Nephron progenitor cell (in vitro differentiated cells): ENCODE results near the gene IFRD1.
"Not testable (repeated sequence)": the region's sequence is repeated elsewhere in the genome, so short reads cannot be mapped to it uniquely, and the experiment has no call there.

Experiments
- DNase-seq: peaks from one replicate; pipeline ENCODE4 v3.0.0; 2021
- H3K27ac Mint-ChIP-seq: 2 replicates; pipeline ENCODE4 v1.8.0; 2021; ENCODE audit warnings: mild to moderate bottlenecking, moderate library complexity, mixed read lengths
- H3K27me3 Mint-ChIP-seq: 2 replicates; pipeline ENCODE4 v1.8.0; 2021; ENCODE audit warnings: mild to moderate bottlenecking, low read depth, mixed read lengths; ENCODE audit not compliant: poor library complexity
- H3K36me3 Mint-ChIP-seq: 2 replicates; pipeline ENCODE4 v1.8.0; 2021; ENCODE audit warnings: low read depth, mixed read lengths
- H3K4me1 Mint-ChIP-seq: 2 replicates; pipeline ENCODE4 v1.8.0; 2021; ENCODE audit warnings: mixed read lengths
- H3K4me3 Mint-ChIP-seq: 2 replicates; pipeline ENCODE4 v1.8.0; 2021; ENCODE audit warnings: mild to moderate bottlenecking, moderate library complexity, mixed read lengths
- H3K9me3 Mint-ChIP-seq: 2 replicates; pipeline ENCODE4 v1.8.0; 2021; ENCODE audit warnings: mild to moderate bottlenecking, moderate library complexity, mixed read lengths
- TF ChIP-seq, protein P1 (sequence below): fragments of 200-600 bp; sonication (generic); IDR thresholded peaks from 2 replicates; pipeline ENCODE4 v1.5.0; 2021; ENCODE audit warnings: antibody characterized with exemption

The IFRD1 gene

DNA sequence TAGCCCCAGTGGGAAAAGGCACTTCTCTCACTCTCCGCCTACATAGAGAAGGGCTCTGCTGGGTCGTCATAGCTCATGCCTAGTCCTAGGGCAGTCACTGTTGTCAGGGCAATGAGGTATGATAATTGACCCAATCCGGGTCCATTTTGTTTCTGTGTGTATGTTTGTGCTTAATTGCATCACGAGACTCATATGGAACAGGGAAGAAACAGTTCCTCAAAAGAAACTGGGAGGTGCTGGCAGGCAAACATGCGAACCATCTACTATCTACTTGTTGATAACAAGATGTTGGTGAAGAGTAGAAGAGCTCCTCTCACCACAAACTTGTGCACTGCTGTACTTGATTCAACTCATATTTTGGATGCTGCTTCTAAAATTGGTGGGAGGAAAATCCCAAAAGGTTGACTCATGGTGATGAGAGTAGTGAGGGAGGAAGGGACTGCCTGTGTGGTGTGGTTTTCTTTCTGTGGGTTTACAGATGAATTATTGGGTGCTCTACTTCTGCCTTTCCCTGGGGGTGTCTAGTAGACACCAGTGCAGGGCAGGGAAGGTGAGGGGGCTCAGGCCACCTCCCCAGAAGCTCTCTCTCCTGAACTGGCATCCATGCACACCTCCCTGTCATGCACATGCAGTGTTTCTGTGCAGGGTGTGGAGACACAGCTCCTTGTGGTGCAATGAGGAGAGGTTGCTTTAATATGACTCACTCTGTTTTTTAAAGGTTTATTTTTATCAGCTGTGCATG is 59.9 kb downstream of the IFRD1 start:
- no peak overlapping the region for H3K4me3 Mint-ChIP-seq
- H3K27me3 Mint-ChIP-seq: peaks cover 19% of the 10 kb centered on the region
- TF ChIP-seq, protein P1, sequence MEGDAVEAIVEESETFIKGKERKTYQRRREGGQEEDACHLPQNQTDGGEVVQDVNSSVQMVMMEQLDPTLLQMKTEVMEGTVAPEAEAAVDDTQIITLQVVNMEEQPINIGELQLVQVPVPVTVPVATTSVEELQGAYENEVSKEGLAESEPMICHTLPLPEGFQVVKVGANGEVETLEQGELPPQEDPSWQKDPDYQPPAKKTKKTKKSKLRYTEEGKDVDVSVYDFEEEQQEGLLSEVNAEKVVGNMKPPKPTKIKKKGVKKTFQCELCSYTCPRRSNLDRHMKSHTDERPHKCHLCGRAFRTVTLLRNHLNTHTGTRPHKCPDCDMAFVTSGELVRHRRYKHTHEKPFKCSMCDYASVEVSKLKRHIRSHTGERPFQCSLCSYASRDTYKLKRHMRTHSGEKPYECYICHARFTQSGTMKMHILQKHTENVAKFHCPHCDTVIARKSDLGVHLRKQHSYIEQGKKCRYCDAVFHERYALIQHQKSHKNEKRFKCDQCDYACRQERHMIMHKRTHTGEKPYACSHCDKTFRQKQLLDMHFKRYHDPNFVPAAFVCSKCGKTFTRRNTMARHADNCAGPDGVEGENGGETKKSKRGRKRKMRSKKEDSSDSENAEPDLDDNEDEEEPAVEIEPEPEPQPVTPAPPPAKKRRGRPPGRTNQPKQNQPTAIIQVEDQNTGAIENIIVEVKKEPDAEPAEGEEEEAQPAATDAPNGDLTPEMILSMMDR: no peak
- no peaks in the 10 kb centered on the region for H3K36me3 Mint-ChIP-seq
- no peak overlapping the region for H3K27ac Mint-ChIP-seq
- DNase-seq: no peak
- H3K4me1 Mint-ChIP-seq: no peaks in the 10 kb centered on the region
- H3K9me3 Mint-ChIP-seq: no peaks in the 10 kb centered on the region

DNA sequence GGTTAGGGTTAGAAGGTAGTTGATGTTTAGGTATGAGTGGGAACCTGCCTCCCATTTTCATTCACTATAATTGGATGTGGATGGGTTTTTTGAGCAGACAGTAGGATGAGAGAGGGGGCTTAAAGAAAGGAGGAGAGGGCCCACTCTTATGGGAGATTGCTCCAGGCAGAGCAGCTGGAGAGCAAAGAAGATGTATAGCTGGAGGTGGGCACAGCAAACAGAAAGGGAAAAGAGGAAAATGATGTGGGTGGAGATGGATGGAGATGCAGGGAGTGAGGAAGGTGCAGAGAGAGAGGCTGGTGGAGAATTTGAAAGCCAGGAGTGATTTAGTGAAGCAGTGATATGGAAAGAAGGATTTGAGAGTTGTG is 60.5 kb downstream of the IFRD1 start:
- Mint-ChIP-seq H3K9me3 (no peaks in the 10 kb centered on the region), H3K4me3 (no peak overlapping the region), H3K4me1 (no peaks in the 10 kb centered on the region), H3K36me3 (no peaks in the 10 kb centered on the region), H3K27me3 (peaks cover 19% of the 10 kb centered on the region), H3K27ac (no peak overlapping the region)
- no peak for DNase-seq
- TF ChIP-seq, protein P1: no peak

DNA sequence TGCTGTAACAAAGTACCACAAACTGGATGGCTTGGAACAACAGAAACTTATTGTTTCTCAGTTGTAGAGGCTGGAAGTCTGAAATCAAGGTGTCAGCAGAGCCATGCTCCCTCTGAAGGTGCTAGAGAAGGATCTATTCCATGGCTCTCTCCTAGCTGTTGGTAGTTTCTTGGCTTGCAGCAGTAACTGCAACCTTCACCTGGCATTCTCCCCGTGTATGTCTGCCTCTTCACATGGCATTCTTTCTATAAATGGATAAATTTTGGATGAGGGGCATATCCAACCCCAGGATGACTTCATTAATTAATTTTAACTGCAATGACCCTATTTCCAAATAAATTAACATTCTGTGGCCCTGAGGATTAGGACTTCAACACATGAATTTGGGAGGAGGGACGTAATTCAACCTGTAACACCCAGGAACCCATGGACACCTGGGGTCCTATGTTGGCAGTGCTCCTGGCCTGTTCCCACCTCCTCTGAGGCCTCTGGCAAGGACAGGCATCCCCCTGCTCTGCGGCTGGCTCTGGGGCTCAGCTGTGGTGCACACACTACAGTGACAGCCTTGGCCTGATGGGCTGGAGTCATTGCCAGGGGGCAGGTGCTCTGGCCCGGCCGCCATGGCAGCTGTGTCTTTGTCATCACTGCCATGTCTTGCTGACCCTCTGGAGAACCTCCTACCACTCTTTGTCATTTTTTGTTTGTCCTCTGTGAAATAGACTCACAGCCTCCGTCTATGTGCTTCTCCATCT is 61.4 kb downstream of the IFRD1 start:
- no peak for DNase-seq
- Mint-ChIP-seq H3K27me3 (peaks cover 19% of the 10 kb centered on the region), H3K4me1 (no peaks in the 10 kb centered on the region), H3K36me3 (no peaks in the 10 kb centered on the region), H3K4me3 (no peak overlapping the region), H3K27ac (no peak overlapping the region), H3K9me3 (no peaks in the 10 kb centered on the region)
- TF ChIP-seq, protein P1: no peak

DNA sequence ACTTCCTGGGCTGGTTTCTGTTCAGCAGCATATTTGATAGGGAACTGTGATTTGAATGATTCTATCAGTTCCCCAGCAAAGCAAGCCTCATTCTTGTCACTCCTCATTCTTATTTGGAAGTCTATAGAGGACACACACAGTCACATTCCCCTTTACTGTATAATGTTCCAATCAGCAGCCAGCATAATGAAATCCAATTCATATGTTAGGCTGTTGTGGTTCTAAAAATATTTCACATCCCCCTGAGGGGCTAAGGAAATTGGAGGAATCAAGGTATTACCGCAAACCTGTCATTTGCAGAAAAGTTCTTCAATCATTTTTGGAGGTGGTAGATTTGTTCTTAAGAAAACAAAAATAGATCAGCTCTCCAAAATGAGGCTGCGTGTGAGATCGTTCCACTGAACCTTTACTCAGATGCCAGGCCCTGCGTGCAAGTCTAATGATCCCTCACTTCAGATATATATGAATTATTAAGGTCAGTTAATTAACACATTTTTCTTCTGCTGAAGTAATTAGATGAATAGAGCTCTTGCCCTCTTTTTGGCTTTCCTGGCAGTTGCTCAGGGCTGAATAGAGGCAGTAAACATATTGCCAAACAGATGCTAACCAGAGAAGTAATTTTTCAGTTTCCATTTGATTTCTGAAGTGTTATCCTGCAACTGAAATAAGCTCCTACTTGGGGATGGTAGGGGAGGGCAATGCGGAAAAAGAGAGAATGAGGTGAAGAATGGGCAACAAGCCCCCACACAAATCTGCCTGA is 62.4 kb downstream of the IFRD1 start:
- H3K9me3 Mint-ChIP-seq: no peaks in the 10 kb centered on the region
- H3K36me3 Mint-ChIP-seq: no peaks in the 10 kb centered on the region
- no peak overlapping the region for H3K27ac Mint-ChIP-seq
- TF ChIP-seq, protein P1: no peak
- no peaks in the 10 kb centered on the region for H3K4me1 Mint-ChIP-seq
- H3K27me3 Mint-ChIP-seq: peaks cover 19% of the 10 kb centered on the region
- H3K4me3 Mint-ChIP-seq: no peak overlapping the region
- no peak for DNase-seq

DNA sequence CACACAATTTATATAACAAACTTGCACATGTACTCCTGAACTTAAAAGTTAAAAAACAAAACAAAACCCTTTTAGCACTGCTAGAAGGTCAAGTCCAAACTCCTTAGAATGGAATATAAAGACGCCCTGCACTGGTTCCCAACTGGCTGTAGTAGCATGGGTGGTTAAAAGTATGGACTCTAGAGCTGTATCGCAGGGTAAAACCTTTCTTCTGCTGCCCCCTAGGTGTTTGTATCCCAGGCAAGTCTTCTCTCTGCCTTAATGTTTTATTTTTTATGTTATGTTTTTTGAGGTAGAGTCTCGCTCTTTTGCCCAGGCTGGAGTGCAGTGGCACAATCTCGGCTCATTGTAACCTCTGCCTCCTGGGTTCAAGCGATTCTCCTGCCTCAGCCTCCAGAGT is 65.7 kb downstream of the IFRD1 start:
- Mint-ChIP-seq H3K36me3 (no peaks in the 10 kb centered on the region), H3K27ac (no peak overlapping the region), H3K9me3 (peaks cover 5% of the 10 kb centered on the region), H3K4me1 (no peaks in the 10 kb centered on the region), H3K4me3 (no peak overlapping the region), H3K27me3 (peaks cover 29% of the 10 kb centered on the region)
- TF ChIP-seq, protein P1: no peak
- no peak for DNase-seq

DNA sequence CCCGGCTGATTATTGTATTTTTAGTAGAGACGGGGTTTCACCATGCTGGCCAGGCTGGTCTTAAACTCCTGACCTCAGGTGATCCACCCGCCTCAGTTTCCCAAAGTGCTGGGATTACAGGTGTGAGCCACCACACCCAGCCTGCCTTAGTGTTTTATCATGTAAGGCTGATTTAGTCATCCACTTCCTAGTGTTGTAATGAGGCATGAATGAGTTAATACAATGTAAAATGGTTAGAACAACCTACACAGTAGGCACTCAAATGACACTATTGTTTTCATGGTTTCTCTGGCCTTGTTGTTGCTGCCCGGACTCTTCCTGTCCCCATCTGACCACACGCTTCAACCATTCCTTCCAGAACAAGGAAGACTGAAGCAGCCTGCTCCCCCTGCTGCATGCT is 66.2 kb downstream of the IFRD1 start:
- H3K36me3 Mint-ChIP-seq, H3K9me3 Mint-ChIP-seq, H3K4me1 Mint-ChIP-seq, H3K27ac Mint-ChIP-seq, DNase-seq, H3K4me3 Mint-ChIP-seq: not testable (repeated sequence)
- H3K27me3 Mint-ChIP-seq: peaks cover 29% of the 10 kb centered on the region
